Activated naive CD4-positive, alpha-beta T cell treated with anti-CD3 and anti-CD28 coated beads, Interleukin-2, amount 50 U/mL, for 72 hours (primary cell): Measurements from ENCODE around the gene CFAP99. TPM values are rescaled to one million over a fixed set of nuclear protein-coding genes. Genes with fewer than 3 reads are reported as not detected.

ENCODE experiments used
- ATAC-seq, 2 donors: fragments of 150-1000 bp; cut with Tn5 transposase; 2 replicates each; pipeline ENCODE4 v1.10.0; 2021; ENCODE audit warnings: mild to moderate bottlenecking in 2 of 2, moderate library complexity in 2 of 2
- DNase-seq, 2 donors: peaks; one replicate each; pipeline ENCODE4 v3.0.0; 2021 to 2022; ENCODE audit warnings: low spot score in 2 of 2
- H3K27ac Mint-ChIP-seq, 2 donors: one replicate each; pipeline ENCODE4 v1.8.0; 2022; ENCODE audit warnings: mild to moderate bottlenecking in 2 of 2, mixed read lengths in 2 of 2
- H3K36me3 Mint-ChIP-seq, 2 donors: one replicate each; pipeline ENCODE4 v1.8.0; 2022; ENCODE audit warnings: mixed read lengths in 2 of 2
- H3K9me3 Mint-ChIP-seq, 2 donors: one replicate each; pipeline ENCODE4 v1.8.0; 2022; ENCODE audit warnings: mixed read lengths in 2 of 2
- total RNA-seq, 2 donors: library from RNA; stranded (reverse); gene quantifications; one replicate each; pipeline ENCODE4 v1.2.3, GENCODE V29; 2022

Gene CFAP99
- total RNA-seq, 2 donors from 2014 or later, result not detected

- peak overlapping the region; percentile 21 to 90 for H3K27ac Mint-ChIP-seq
- H3K9me3 Mint-ChIP-seq, result no peaks in the 10 kb centered on the region
- peaks cover 11 to 27% of the 10 kb centered on the region in 2 donors for H3K36me3 Mint-ChIP-seq
- DNase-seq (no peak), ATAC-seq (no peak)
These were observed 71.2 kb downstream of the CFAP99 start for GRCh38 chr4:2489841-2490552.

GRCh38 chr4:2492970-2493369 is 74.2 kb downstream of the CFAP99 start:
- peaks cover 11 to 27% of the 10 kb centered on the region in 2 donors for H3K36me3 Mint-ChIP-seq

GRCh38 chr4:2494992-2495391 is 76.2 kb downstream of the CFAP99 start:
- Mint-ChIP-seq H3K36me3 (peaks cover 5 to 23% of the 10 kb centered on the region in 2 donors), H3K9me3 (no peaks in the 10 kb centered on the region), H3K27ac (peak overlapping the region in 1 of 2 donors; percentile 77)
- no peak for ATAC-seq
- DNase-seq, result no peak

More at GRCh38 chr4:2492970-2493369, 74.2 kb downstream of the CFAP99 start:
- DNase-seq (no peak), ATAC-seq (no peak)
- Mint-ChIP-seq H3K9me3 (no peaks in the 10 kb centered on the region), H3K27ac (peak overlapping the region in 1 of 2 donors; percentile 82)

- DNase-seq, result no peak
- no peaks in the 10 kb centered on the region for H3K9me3 Mint-ChIP-seq
- H3K27ac Mint-ChIP-seq, result peak overlapping the region in 1 of 2 donors; percentile 60
These were observed 78.6 kb downstream of the CFAP99 start for GRCh38 chr4:2497324-2497723.

GRCh38 chr4:2497931-2498330 is 79.2 kb downstream of the CFAP99 start:
- H3K9me3 Mint-ChIP-seq, result no peaks in the 10 kb centered on the region
- H3K27ac Mint-ChIP-seq, result peak overlapping the region in 1 of 2 donors; percentile 60
- DNase-seq, result no peak
- H3K36me3 Mint-ChIP-seq, result peaks cover 9 to 20% of the 10 kb centered on the region in 2 donors
- no peak for ATAC-seq

More at GRCh38 chr4:2497324-2497723, 78.6 kb downstream of the CFAP99 start:
- ATAC-seq, result no peak
- H3K36me3 Mint-ChIP-seq, result peaks cover 9 to 26% of the 10 kb centered on the region in 2 donors

- Mint-ChIP-seq H3K36me3 (peaks cover 14 to 22% of the 10 kb centered on the region in 2 donors), H3K27ac (peak overlapping the region; percentile 70 to 75), H3K9me3 (no peaks in the 10 kb centered on the region)
- peak; percentile 69 to 96 for ATAC-seq
- no peak for DNase-seq
These were observed 81.8 kb downstream of the CFAP99 start for GRCh38 chr4:2500547-2500946.

- no peak for DNase-seq
- no peak for ATAC-seq
- H3K36me3 Mint-ChIP-seq, result peaks cover 14 to 22% of the 10 kb centered on the region in 2 donors
- peak overlapping the region; percentile 70 to 75 for H3K27ac Mint-ChIP-seq
- H3K9me3 Mint-ChIP-seq, result no peaks in the 10 kb centered on the region
These were observed 82.4 kb downstream of the CFAP99 start for GRCh38 chr4:2501034-2501594.

GRCh38 chr4:2503809-2504208 is 85.1 kb downstream of the CFAP99 start:
- no peaks in the 10 kb centered on the region for H3K9me3 Mint-ChIP-seq
- H3K27ac Mint-ChIP-seq, result peak overlapping the region in 1 of 2 donors; percentile 35
- H3K36me3 Mint-ChIP-seq, result peaks cover 17 to 22% of the 10 kb centered on the region in 2 donors
- ATAC-seq (no peak), DNase-seq (no peak)

GRCh38 chr4:2507259-2507658 is 88.5 kb downstream of the CFAP99 start:
- ATAC-seq (no peak), DNase-seq (no peak)
- Mint-ChIP-seq H3K27ac (peak overlapping the region; percentile 25 to 55), H3K36me3 (peaks cover 8 to 11% of the 10 kb centered on the region in 2 donors), H3K9me3 (no peaks in the 10 kb centered on the region)

- ATAC-seq, result no peak
- Mint-ChIP-seq H3K27ac (peak overlapping the region; percentile 25 to 55), H3K9me3 (no peaks in the 10 kb centered on the region), H3K36me3 (peaks cover 8 to 12% of the 10 kb centered on the region in 2 donors)
- no peak for DNase-seq
These were observed 89.1 kb downstream of the CFAP99 start for GRCh38 chr4:2507855-2508254.

GRCh38 chr4:2510351-2511259 is 91.8 kb downstream of the CFAP99 start:
- H3K27ac Mint-ChIP-seq, result peak overlapping the region; percentile 21 to 45
- no peak for DNase-seq
- no peaks in the 10 kb centered on the region for H3K9me3 Mint-ChIP-seq
- peaks cover 10 to 24% of the 10 kb centered on the region in 2 donors for H3K36me3 Mint-ChIP-seq
- ATAC-seq, result no peak

- ATAC-seq, result no peak
- H3K27ac Mint-ChIP-seq, result peak overlapping the region in 1 of 2 donors; percentile 52
- no peak for DNase-seq
- no peaks in the 10 kb centered on the region for H3K9me3 Mint-ChIP-seq
- peaks cover 6 to 24% of the 10 kb centered on the region in 2 donors for H3K36me3 Mint-ChIP-seq
These were observed 92.9 kb downstream of the CFAP99 start for GRCh38 chr4:2511645-2512131.

Other genes with a start within 250 kb of the CFAP99 start
- 10 to 100 TPM; 22.1 to 24.9 TPM for gene HAUS3, start 176.8 kb upstream of the CFAP99 start, total RNA-seq
- 1 to 10 TPM; 1.8 to 7.3 TPM for gene POLN, start 176.8 kb upstream of the CFAP99 start, total RNA-seq
- gene MXD4, start 156.8 kb upstream of the CFAP99 start, total RNA-seq, result 10 to 100 TPM in 1 of 2 donors, 1 to 10 TPM in 1; 5.1 to 10.6 TPM
- 1 to 10 TPM; 2.7 to 9.9 TPM for gene ZFYVE28, start 310 bp upstream of the CFAP99 start, total RNA-seq
- 10 to 100 TPM; 76.0 to 91.1 TPM for gene RNF4, start 50.2 kb downstream of the CFAP99 start, total RNA-seq
- 10 to 100 TPM; 31.0 to 32.4 TPM for gene FAM193A, start 117.7 kb downstream of the CFAP99 start, total RNA-seq